Astrocyte (in vitro differentiated cells and primary cell): ENCODE measurements around the gene MKRN2OS.

Source experiments
- CTCF ChIP-seq: IDR thresholded peaks from 2 replicates; pipeline ENCODE4 v1.5.1; 2011; ENCODE audit warnings: low read depth, mild to moderate bottlenecking, inconsistent platforms, low read length, moderate library complexity; ENCODE audit not compliant: insufficient read depth
- EZH2 ChIP-seq: IDR thresholded peaks from 2 replicates; pipeline ENCODE4 v1.6.1; 2012; ENCODE audit warnings: mild to moderate bottlenecking, low read length, inconsistent platforms; ENCODE audit not compliant: insufficient read depth

- no peak for TF ChIP-seq CTCF
- TF ChIP-seq EZH2, result no peak
Measured at GRCh38 chr3:12496453-12496761, 48.9 kb downstream of the MKRN2OS start.
